Epithelial cell of proximal tubule (primary cell): Measurements from ENCODE around the gene RANBP17. TPM values are rescaled to one million over a fixed set of nuclear protein-coding genes. Genes with fewer than 3 reads are reported as not detected.

Experiments
- DNase-seq: peaks from one replicate; pipeline ENCODE4 v3.0.0-alpha.2; 2011; ENCODE audit warnings: low read depth
- H3K4me3 ChIP-seq: 2 replicates; pipeline ENCODE4 v1.5.1; 2011; ENCODE audit warnings: low read depth, mild to moderate bottlenecking, low read length
- CTCF ChIP-seq: conservative IDR thresholded peaks from 2 replicates; pipeline ENCODE4 v1.5.1; 2012; ENCODE audit warnings: low read depth, mild to moderate bottlenecking, low read length
- total RNA-seq: library from RNA; depleted of rRNA; stranded (reverse); fragments of >200 nt; gene quantifications from 2 replicates; pipeline ENCODE4 v1.2.3, GENCODE V29; 2015

The RANBP17 gene
- total RNA-seq, 1 donor from 2014 or later, result 15.0 TPM

GRCh38 chr5:171272996-171273970 is 411.5 kb downstream of the RANBP17 start:
- DNase-seq, result peak; percentile 30
- peak; percentile 79 for TF ChIP-seq CTCF
- no peak overlapping the region for H3K4me3 ChIP-seq

GRCh38 chr5:171275841-171276544 is 414.2 kb downstream of the RANBP17 start:
- no peak for DNase-seq
- TF ChIP-seq CTCF, result no peak
- H3K4me3 ChIP-seq, result no peak overlapping the region

- H3K4me3 ChIP-seq, result no peak overlapping the region
- no peak for TF ChIP-seq CTCF
- DNase-seq, result no peak
Measured at GRCh38 chr5:171283753-171284152, 421.9 kb downstream of the RANBP17 start.

GRCh38 chr5:171285465-171285864 is 423.6 kb downstream of the RANBP17 start:
- TF ChIP-seq CTCF, result no peak
- no peak overlapping the region for H3K4me3 ChIP-seq
- DNase-seq, result no peak

GRCh38 chr5:171288066-171288465 is 426.2 kb downstream of the RANBP17 start:
- no peak for TF ChIP-seq CTCF
- DNase-seq, result no peak
- H3K4me3 ChIP-seq, result no peak overlapping the region

- no peak for DNase-seq
- no peak for TF ChIP-seq CTCF
Measured at GRCh38 chr5:171291371-171291770, 429.6 kb downstream of the RANBP17 start.

More at GRCh38 chr5:171291371-171291770, 429.6 kb downstream of the RANBP17 start:
- H3K4me3 ChIP-seq, result no peak overlapping the region
